Fibroblast of villous mesenchyme (primary cell): ENCODE data around the gene LOXL4. TPM values are rescaled to one million over a fixed set of nuclear protein-coding genes. Genes with fewer than 3 reads are reported as not detected.

ENCODE experiments used
- DNase-seq: peaks from one replicate; pipeline ENCODE4 v3.0.0-alpha.2; 2010; ENCODE audit warnings: low read depth
- H3K4me3 ChIP-seq: 2 replicates; pipeline ENCODE4 v1.5.1; 2011; ENCODE audit warnings: low read depth, mild to moderate bottlenecking, low read length
- CTCF ChIP-seq: IDR thresholded peaks from 2 replicates; pipeline ENCODE4 v1.5.1; 2012; ENCODE audit warnings: low read depth, mild to moderate bottlenecking, low read length; ENCODE audit not compliant: insufficient read depth
- total RNA-seq: library from RNA; depleted of rRNA; stranded (reverse); fragments of >200 nt; gene quantifications from 2 replicates; pipeline ENCODE4 v1.2.3, GENCODE V29; 2012

The LOXL4 gene
- total RNA-seq, 1 donor = 67.8 TPM

GRCh38 chr10:98265403-98266378, 2.3 kb downstream of the LOXL4 start:
- no peak overlapping the region for H3K4me3 ChIP-seq

GRCh38 chr10:98264378-98265065, 3.5 kb downstream of the LOXL4 start:
- DNase-seq = no peak
- TF ChIP-seq CTCF = no peak
- no peak overlapping the region for H3K4me3 ChIP-seq

More at GRCh38 chr10:98265403-98266378, 2.3 kb downstream of the LOXL4 start:
- no peak for DNase-seq
- TF ChIP-seq CTCF = no peak

- TF ChIP-seq CTCF = no peak
Observed at GRCh38 chr10:98263088-98263487, 4.9 kb downstream of the LOXL4 start.

GRCh38 chr10:98262571-98262970, 5.4 kb downstream of the LOXL4 start:
- peak; percentile 50 for TF ChIP-seq CTCF
- H3K4me3 ChIP-seq = no peak overlapping the region
- no peak for DNase-seq

More at GRCh38 chr10:98263088-98263487, 4.9 kb downstream of the LOXL4 start:
- DNase-seq = no peak
- no peak overlapping the region for H3K4me3 ChIP-seq

- no peak for TF ChIP-seq CTCF
- no peak overlapping the region for H3K4me3 ChIP-seq
- DNase-seq = no peak
Observed at GRCh38 chr10:98261436-98262277, 6.3 kb downstream of the LOXL4 start.

- no peak for TF ChIP-seq CTCF
- no peak for DNase-seq
- no peak overlapping the region for H3K4me3 ChIP-seq
Observed at GRCh38 chr10:98260752-98261151, 7.2 kb downstream of the LOXL4 start.
